Astrocyte (in vitro differentiated cells and primary cell): ENCODE results near the gene MTFP1. TPM values are rescaled to one million over a fixed set of nuclear protein-coding genes. Genes with fewer than 3 reads are reported as not detected.

Experiments used
- DNase-seq: peaks from one replicate; pipeline ENCODE4 v3.0.0-alpha.2; 2010; ENCODE audit warnings: low read depth
- FAIRE-seq: peaks from 2 replicates; lab custom pipeline; 2011; peaks lifted over from hg19 to GRCh38; lab: Jason Lieb, UNC
- H2AFZ ChIP-seq: 2 replicates; pipeline ENCODE4 v1.6.0; 2012; ENCODE audit warnings: low read depth, low read length, inconsistent platforms
- H3K27ac ChIP-seq: 2 replicates; pipeline ENCODE4 v1.5.1; 2011; ENCODE audit warnings: low read depth, low read length, inconsistent platforms
- H3K27me3 ChIP-seq: 2 replicates; pipeline ENCODE4 v1.6.0; 2011; ENCODE audit warnings: low read length, inconsistent platforms; ENCODE audit not compliant: insufficient read depth
- H3K36me3 ChIP-seq: 2 replicates; pipeline ENCODE4 v1.5.1; 2011; ENCODE audit warnings: low read length, inconsistent platforms; ENCODE audit not compliant: insufficient read depth
- H3K4me1 ChIP-seq: 2 replicates; pipeline ENCODE4 v1.5.1; 2011; ENCODE audit warnings: low read length, inconsistent platforms; ENCODE audit not compliant: insufficient read depth
- H3K4me2 ChIP-seq: 2 replicates; pipeline ENCODE4 v1.6.0; 2012; ENCODE audit warnings: low read length, inconsistent platforms
- H3K4me3 ChIP-seq: 2 replicates; pipeline ENCODE4 v1.5.1; 2011; ENCODE audit warnings: low read depth, mild to moderate bottlenecking, low read length, inconsistent platforms; ENCODE audit not compliant: insufficient read depth
- H3K79me2 ChIP-seq: 2 replicates; pipeline ENCODE4 v1.6.0; 2012; ENCODE audit warnings: mild to moderate bottlenecking, low read length, inconsistent platforms; ENCODE audit not compliant: insufficient read depth
- H3K9ac ChIP-seq: 2 replicates; pipeline ENCODE4 v1.6.0; 2012; ENCODE audit warnings: mild to moderate bottlenecking, low read length, inconsistent platforms
- H3K9me3 ChIP-seq: 2 replicates; pipeline ENCODE4 v1.5.1; 2012; ENCODE audit warnings: low read depth, mild to moderate bottlenecking, low read length, inconsistent platforms; ENCODE audit not compliant: insufficient read depth
- H4K20me1 ChIP-seq: 2 replicates; pipeline ENCODE4 v1.6.0; 2012; ENCODE audit warnings: low read length, inconsistent platforms; ENCODE audit not compliant: insufficient read depth
- H3K27ac Mint-ChIP-seq: one replicate; pipeline ENCODE4 v1.8.0; 2021; ENCODE audit warnings: mild to moderate bottlenecking, mixed read lengths; ENCODE audit not compliant: unreplicated experiment
- H3K27me3 Mint-ChIP-seq: one replicate; pipeline ENCODE4 v1.8.0; 2021; ENCODE audit warnings: low read depth, mixed read lengths; ENCODE audit not compliant: unreplicated experiment
- H3K36me3 Mint-ChIP-seq: one replicate; pipeline ENCODE4 v1.8.0; 2021; ENCODE audit warnings: low read depth, mixed read lengths; ENCODE audit not compliant: unreplicated experiment
- H3K4me1 Mint-ChIP-seq: one replicate; pipeline ENCODE4 v1.8.0; 2021; ENCODE audit warnings: low read depth, mixed read lengths; ENCODE audit not compliant: unreplicated experiment
- H3K4me3 Mint-ChIP-seq: one replicate; pipeline ENCODE4 v1.8.0; 2021; ENCODE audit warnings: mild to moderate bottlenecking, moderate library complexity, mixed read lengths; ENCODE audit not compliant: unreplicated experiment
- H3K9me3 Mint-ChIP-seq: one replicate; pipeline ENCODE4 v1.8.0; 2021; ENCODE audit warnings: mild to moderate bottlenecking, mixed read lengths; ENCODE audit not compliant: unreplicated experiment
- EZH2 ChIP-seq: IDR thresholded peaks from 2 replicates; pipeline ENCODE4 v1.6.1; 2012; ENCODE audit warnings: mild to moderate bottlenecking, low read length, inconsistent platforms; ENCODE audit not compliant: insufficient read depth
- total RNA-seq: library from RNA; stranded (reverse); gene quantifications from 2 replicates; pipeline ENCODE4 v1.2.1, GENCODE V29; 2021
- TF ChIP-seq, protein P1 (sequence below): IDR thresholded peaks from 2 replicates; pipeline ENCODE4 v1.5.1; 2011; ENCODE audit warnings: low read depth, mild to moderate bottlenecking, inconsistent platforms, low read length, moderate library complexity; ENCODE audit not compliant: insufficient read depth

MTFP1 gene
- total RNA-seq, 1 donor from 2014 or later, result 13.0 TPM

DNA sequence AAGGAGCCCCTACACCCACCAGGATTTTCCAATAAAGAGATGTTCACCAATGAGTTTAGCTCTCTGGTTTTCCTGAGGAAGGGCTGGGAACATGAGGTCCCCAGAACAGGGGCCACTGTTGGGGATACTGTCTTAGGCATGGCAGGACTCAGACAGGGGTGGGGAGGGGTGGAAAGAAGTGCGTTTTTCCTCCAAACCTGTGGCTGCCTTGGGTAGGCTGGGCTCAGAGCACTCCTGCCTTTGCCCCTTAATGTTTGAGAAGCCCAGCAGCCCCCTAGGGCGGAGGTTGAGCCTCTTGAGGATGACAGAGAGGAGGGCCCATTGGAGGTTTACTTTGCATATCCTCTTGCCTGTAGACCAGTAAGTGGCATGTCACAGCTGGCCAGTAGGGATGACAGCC lies 10.6 kb downstream of the MTFP1 start:
- Histone ChIP-seq H3K36me3 (no peaks in the 10 kb centered on the region), H2AFZ (no peak overlapping the region), H4K20me1 (no peaks in the 10 kb centered on the region), H3K4me3 (no peak overlapping the region), H3K4me2 (no peak overlapping the region), H3K79me2 (no peaks in the 10 kb centered on the region), H3K4me1 (peaks cover 4% of the 10 kb centered on the region), H3K9ac (no peak overlapping the region), H3K9me3 (no peaks in the 10 kb centered on the region), H3K27ac (no peak overlapping the region), H3K27me3 (peaks cover 4% of the 10 kb centered on the region)
- Mint-ChIP-seq H3K9me3 (no peaks in the 10 kb centered on the region), H3K27ac (no peak overlapping the region), H3K27me3 (peaks cover 7% of the 10 kb centered on the region), H3K4me3 (no peak overlapping the region), H3K36me3 (no peaks in the 10 kb centered on the region), H3K4me1 (peaks cover 4% of the 10 kb centered on the region)
- TF ChIP-seq, protein P1, sequence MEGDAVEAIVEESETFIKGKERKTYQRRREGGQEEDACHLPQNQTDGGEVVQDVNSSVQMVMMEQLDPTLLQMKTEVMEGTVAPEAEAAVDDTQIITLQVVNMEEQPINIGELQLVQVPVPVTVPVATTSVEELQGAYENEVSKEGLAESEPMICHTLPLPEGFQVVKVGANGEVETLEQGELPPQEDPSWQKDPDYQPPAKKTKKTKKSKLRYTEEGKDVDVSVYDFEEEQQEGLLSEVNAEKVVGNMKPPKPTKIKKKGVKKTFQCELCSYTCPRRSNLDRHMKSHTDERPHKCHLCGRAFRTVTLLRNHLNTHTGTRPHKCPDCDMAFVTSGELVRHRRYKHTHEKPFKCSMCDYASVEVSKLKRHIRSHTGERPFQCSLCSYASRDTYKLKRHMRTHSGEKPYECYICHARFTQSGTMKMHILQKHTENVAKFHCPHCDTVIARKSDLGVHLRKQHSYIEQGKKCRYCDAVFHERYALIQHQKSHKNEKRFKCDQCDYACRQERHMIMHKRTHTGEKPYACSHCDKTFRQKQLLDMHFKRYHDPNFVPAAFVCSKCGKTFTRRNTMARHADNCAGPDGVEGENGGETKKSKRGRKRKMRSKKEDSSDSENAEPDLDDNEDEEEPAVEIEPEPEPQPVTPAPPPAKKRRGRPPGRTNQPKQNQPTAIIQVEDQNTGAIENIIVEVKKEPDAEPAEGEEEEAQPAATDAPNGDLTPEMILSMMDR, result no peak
- no peak for TF ChIP-seq EZH2
- DNase-seq, result no peak
- FAIRE-seq, result no peak

DNA sequence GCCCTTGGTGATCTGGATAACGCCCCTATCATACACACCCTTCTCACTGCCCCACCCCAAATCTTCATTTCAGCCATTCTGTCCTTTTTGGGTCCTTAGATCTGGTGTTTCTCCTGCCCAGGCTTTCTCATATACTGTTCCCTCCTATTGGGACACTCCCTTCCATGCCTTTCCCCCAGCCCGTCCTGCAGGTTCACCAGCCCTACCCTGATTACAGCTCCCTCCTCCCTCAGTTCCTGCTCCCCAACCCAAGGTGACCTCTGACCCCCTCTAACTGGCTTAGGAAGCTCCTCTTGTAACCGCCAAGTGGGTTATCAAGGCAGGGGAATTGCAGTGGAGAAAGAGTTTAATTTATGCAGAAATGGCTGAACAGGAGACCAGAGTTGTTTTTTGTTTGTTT lies 13.0 kb downstream of the MTFP1 start:
- no peaks in the 10 kb centered on the region for H3K79me2 ChIP-seq
- H3K27me3 ChIP-seq, result peaks cover 4% of the 10 kb centered on the region
- H3K9ac ChIP-seq, result no peak overlapping the region
- H3K27me3 Mint-ChIP-seq, result peaks cover 7% of the 10 kb centered on the region
- no peak overlapping the region for H3K4me3 Mint-ChIP-seq
- no peak overlapping the region for H3K27ac Mint-ChIP-seq
- H3K9me3 ChIP-seq, result no peaks in the 10 kb centered on the region
- DNase-seq, result no peak
- H3K4me2 ChIP-seq, result no peak overlapping the region
- H3K36me3 ChIP-seq, result no peaks in the 10 kb centered on the region
- H4K20me1 ChIP-seq, result no peaks in the 10 kb centered on the region
- H3K4me1 ChIP-seq, result peaks cover 7% of the 10 kb centered on the region
- H3K9me3 Mint-ChIP-seq, result no peaks in the 10 kb centered on the region
- H3K4me3 ChIP-seq, result no peak overlapping the region
- H2AFZ ChIP-seq, result no peak overlapping the region
- TF ChIP-seq EZH2, result no peak
- TF ChIP-seq, protein P1, result no peak
- no peaks in the 10 kb centered on the region for H3K36me3 Mint-ChIP-seq
- H3K4me1 Mint-ChIP-seq, result peaks cover 4% of the 10 kb centered on the region
- no peak overlapping the region for H3K27ac ChIP-seq
- no peak for FAIRE-seq

- Mint-ChIP-seq H3K4me1 (peaks cover 4% of the 10 kb centered on the region), H3K27ac (no peak overlapping the region), H3K4me3 (no peak overlapping the region), H3K36me3 (no peaks in the 10 kb centered on the region), H3K27me3 (peaks cover 7% of the 10 kb centered on the region), H3K9me3 (no peaks in the 10 kb centered on the region)
- H3K27me3 ChIP-seq, result peaks cover 4% of the 10 kb centered on the region
- no peaks in the 10 kb centered on the region for H4K20me1 ChIP-seq
- H3K4me1 ChIP-seq, result peaks cover 7% of the 10 kb centered on the region
- H3K27ac ChIP-seq, result no peak overlapping the region
- no peak overlapping the region for H2AFZ ChIP-seq
- H3K36me3 ChIP-seq, result no peaks in the 10 kb centered on the region
- H3K9me3 ChIP-seq, result no peaks in the 10 kb centered on the region
- no peak for DNase-seq
- no peaks in the 10 kb centered on the region for H3K79me2 ChIP-seq
- H3K9ac ChIP-seq, result no peak overlapping the region
- TF ChIP-seq, protein P1, result no peak
- TF ChIP-seq EZH2, result no peak
- FAIRE-seq, result no peak
- no peak overlapping the region for H3K4me2 ChIP-seq
- H3K4me3 ChIP-seq, result no peak overlapping the region
Measured at GRCh38 chr22:30439226-30439625, 13.7 kb downstream of the MTFP1 start.
